Caco-2 (cell line): ENCODE measurements around the gene CSAD. TPM values are rescaled to one million over a fixed set of nuclear protein-coding genes. Genes with fewer than 3 reads are reported as not detected.

Source experiments
- BruUV-seq: library from RNA; stranded (reverse); fragments of 400-500 nt; replicated peaks from 2 replicates; lab custom pipeline; 2021; lab: Mats Ljungman, UMichigan
- CTCF ChIA-PET: fragments of 300-600 bp; sonication (Branson Sonifier 250); formaldehyde crosslinking; loops from one replicate; lab custom pipeline; 2022; ENCODE audit warnings: antibody characterized with exemption; lab: Charles Lee
- POLR2A ChIA-PET: fragments of 300-600 bp; sonication (Branson Sonifier 250); formaldehyde crosslinking; loops from one replicate; lab custom pipeline; 2022; ENCODE audit warnings: antibody characterized with exemption; lab: Charles Lee
- DNase-seq, 2 experiments: peaks; one replicate each; pipeline versions ENCODE4 v3.0.0 to v3.0.0-alpha.2; 2020 to 2022
- H3K27me3 ChIP-seq: replicated peaks from 2 replicates; pipeline ENCODE4 v1.6.0; 2011; ENCODE audit warnings: low read length; ENCODE audit not compliant: control insufficient read depth, insufficient read depth
- H3K36me3 ChIP-seq: 2 replicates; pipeline ENCODE4 v1.5.1; 2011; ENCODE audit warnings: low read length; ENCODE audit not compliant: control insufficient read depth, insufficient read depth
- H3K4me1 ChIP-seq: fragments of 250-450 bp; sonication (Bioruptor Pico); 2 replicates; pipeline ENCODE4 v1.5.1; 2020; ENCODE audit warnings: mild to moderate bottlenecking
- H3K4me3 ChIP-seq: 2 replicates; pipeline ENCODE4 v1.5.1; 2011; ENCODE audit warnings: low read depth, mild to moderate bottlenecking, control low read depth, low read length
- H3K9me3 ChIP-seq: fragments of 250-450 bp; sonication (Bioruptor Pico); 2 replicates; pipeline ENCODE4 v1.5.1; 2020; ENCODE audit warnings: mild to moderate bottlenecking, moderate library complexity
- H3K27ac Mint-ChIP-seq: one replicate; pipeline ENCODE4 v1.8.0; 2022; ENCODE audit warnings: mixed read lengths; ENCODE audit not compliant: unreplicated experiment
- H3K27me3 Mint-ChIP-seq: one replicate; pipeline ENCODE4 v1.8.0; 2022; ENCODE audit warnings: mixed read lengths; ENCODE audit not compliant: insufficient read depth, unreplicated experiment
- H3K36me3 Mint-ChIP-seq: one replicate; pipeline ENCODE4 v1.8.0; 2022; ENCODE audit warnings: mild to moderate bottlenecking, mixed read lengths; ENCODE audit not compliant: insufficient read depth, unreplicated experiment
- H3K4me1 Mint-ChIP-seq: one replicate; pipeline ENCODE4 v1.8.0; 2022; ENCODE audit warnings: low read depth, mixed read lengths; ENCODE audit not compliant: unreplicated experiment
- H3K4me3 Mint-ChIP-seq: one replicate; pipeline ENCODE4 v1.8.0; 2022; ENCODE audit warnings: mild to moderate bottlenecking, moderate library complexity, mixed read lengths; ENCODE audit not compliant: unreplicated experiment
- H3K9me3 Mint-ChIP-seq: one replicate; pipeline ENCODE4 v1.8.0; 2022; ENCODE audit warnings: mixed read lengths; ENCODE audit not compliant: unreplicated experiment
- intact Hi-C: fragments of 100-400 bp; cut with micrococcal nuclease; formaldehyde crosslinking; loops from one replicate; pipeline ENCODE4 v1.10.0; 2022; ENCODE audit not compliant: unreplicated experiment
- total RNA-seq: library from RNA; stranded (reverse); gene quantifications from 2 replicates; pipeline ENCODE4 v1.2.3, GENCODE V29; 2022
- TF ChIP-seq, protein P1 (sequence below), 2 experiments: fragments of 200-600 bp in 1 of 2; IDR thresholded peaks; 1 replicate in 1 of 2; 2 replicates in 1 of 2; pipeline versions ENCODE4 v1.5.1 to v1.8.0; 2011 to 2022; ENCODE audit warnings: antibody characterized with exemption in 1 of 2, control low read depth in 1 of 2, inconsistent platforms in 1 of 2, low read depth in 1 of 2, low read length in 1 of 2, mild to moderate bottlenecking in 1 of 2, moderate library complexity in 1 of 2; ENCODE audit not compliant: insufficient read depth in 1 of 2, severe bottlenecking in 1 of 2, unreplicated experiment in 1 of 2

CSAD gene
- total RNA-seq, 1 experiment from 2014 or later: 20.1 TPM

DNA sequence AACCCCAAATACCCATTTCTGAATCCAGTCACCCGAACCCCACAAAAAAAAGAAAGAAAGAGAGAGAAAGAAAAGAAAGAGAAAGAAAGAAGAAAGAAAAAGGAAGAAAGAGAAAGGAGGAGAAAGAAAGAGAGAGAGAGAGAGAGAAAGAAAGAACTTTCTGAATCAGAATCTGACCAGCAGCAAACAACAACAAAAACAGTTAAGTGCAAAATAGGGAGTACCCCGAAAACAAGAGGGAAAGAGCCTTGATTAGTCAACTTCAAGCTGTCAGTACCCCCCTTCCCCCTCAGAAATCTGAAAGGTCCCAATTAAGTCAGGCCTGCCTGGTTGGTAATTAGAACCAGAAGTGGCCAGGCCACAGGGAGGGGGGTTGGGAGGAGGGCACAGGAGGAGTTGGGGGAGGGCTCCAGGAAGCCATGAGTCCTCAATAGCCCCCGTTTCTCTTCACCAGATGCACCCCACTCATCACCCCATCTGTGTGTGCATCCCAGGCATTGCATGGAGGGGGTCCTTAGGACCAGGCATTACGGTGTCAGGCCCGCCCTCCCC lies 41.5 kb upstream of the CSAD start:
- peaks cover 18% of the 10 kb centered on the region for H3K4me1 ChIP-seq
- POLR2A ChIA-PET: no interaction called here
- DNase-seq: no peak
- H3K4me3 ChIP-seq: peak overlapping the region; percentile 45
- no TSS peak for BruUV-seq
- no peaks in the 10 kb centered on the region for H3K27me3 ChIP-seq
- intact Hi-C loops: loop anchor here (5.0 kb wide), 1 partner anchor 160 kb away; the partner anchor contains the start of gene SP1
- Mint-ChIP-seq H3K4me1 (peaks cover 39% of the 10 kb centered on the region), H3K9me3 (no peaks in the 10 kb centered on the region), H3K36me3 (peaks cover 10% of the 10 kb centered on the region), H3K4me3 (peak overlapping the region; percentile 97), H3K27ac (no peak overlapping the region), H3K27me3 (no peaks in the 10 kb centered on the region)
- H3K9me3 ChIP-seq: no peaks in the 10 kb centered on the region
- CTCF ChIA-PET: no interaction called here
- TF ChIP-seq, protein P1, sequence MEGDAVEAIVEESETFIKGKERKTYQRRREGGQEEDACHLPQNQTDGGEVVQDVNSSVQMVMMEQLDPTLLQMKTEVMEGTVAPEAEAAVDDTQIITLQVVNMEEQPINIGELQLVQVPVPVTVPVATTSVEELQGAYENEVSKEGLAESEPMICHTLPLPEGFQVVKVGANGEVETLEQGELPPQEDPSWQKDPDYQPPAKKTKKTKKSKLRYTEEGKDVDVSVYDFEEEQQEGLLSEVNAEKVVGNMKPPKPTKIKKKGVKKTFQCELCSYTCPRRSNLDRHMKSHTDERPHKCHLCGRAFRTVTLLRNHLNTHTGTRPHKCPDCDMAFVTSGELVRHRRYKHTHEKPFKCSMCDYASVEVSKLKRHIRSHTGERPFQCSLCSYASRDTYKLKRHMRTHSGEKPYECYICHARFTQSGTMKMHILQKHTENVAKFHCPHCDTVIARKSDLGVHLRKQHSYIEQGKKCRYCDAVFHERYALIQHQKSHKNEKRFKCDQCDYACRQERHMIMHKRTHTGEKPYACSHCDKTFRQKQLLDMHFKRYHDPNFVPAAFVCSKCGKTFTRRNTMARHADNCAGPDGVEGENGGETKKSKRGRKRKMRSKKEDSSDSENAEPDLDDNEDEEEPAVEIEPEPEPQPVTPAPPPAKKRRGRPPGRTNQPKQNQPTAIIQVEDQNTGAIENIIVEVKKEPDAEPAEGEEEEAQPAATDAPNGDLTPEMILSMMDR (IDR thresholded peaks at IDR 0.05; ENCODE audit: insufficient read depth in 1 of 2, low read depth in 1 of 2, low read length in 1 of 2, severe bottlenecking in 1 of 2, unreplicated experiment in 1 of 2): no peak
- H3K36me3 ChIP-seq: no peaks in the 10 kb centered on the region

DNA sequence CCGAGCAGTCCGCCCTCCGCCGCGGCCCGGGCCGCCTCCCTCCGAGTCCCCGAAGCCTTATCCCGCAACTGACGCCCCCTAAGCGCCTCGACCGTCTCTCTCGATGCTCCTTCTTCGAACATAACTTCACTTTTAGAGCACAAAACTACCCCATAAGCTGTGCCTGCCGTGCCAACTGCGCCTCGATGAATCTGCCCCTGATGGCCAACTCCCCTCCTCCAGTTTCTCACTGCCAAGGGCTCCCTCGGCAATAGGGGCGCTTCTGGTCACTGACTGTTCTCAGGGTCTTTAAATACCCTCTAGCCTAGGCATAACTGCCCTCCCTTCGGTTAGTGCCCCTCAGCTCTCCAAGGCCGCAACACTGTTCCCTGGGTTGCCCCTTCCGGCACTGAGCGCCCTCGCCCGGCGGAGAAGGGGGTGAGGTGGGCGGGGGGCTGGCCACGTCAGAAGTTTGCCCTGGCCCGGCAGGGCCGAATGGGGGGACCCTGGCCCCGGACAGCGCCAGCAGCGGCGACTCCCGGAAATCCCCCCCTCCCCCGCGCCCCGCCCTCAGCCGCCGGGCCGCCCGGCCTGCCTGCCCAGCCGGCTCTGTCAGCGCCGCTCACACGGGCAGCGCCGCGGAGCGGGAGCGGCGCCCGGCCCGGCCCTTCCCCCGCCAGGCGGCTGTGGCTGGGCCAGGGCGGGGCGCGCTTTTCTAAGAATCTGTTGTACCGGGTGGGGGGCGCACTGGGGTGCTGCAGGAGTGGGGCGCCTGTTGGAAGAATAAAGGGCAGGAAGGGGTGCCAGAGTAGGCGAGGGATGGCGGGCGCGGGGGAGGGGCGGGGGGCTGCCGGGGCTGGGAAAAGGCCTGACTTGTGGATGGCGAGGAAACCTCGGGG lies 40.7 kb upstream of the CSAD start:
- Mint-ChIP-seq H3K36me3 (peaks cover 10% of the 10 kb centered on the region), H3K9me3 (no peaks in the 10 kb centered on the region), H3K27ac (peak overlapping the region; percentile 89), H3K4me3 (peak overlapping the region; percentile 97), H3K4me1 (peaks cover 47% of the 10 kb centered on the region), H3K27me3 (no peaks in the 10 kb centered on the region)
- DNase-seq: peak; percentile 87
- TF ChIP-seq, protein P1 (IDR thresholded peaks at IDR 0.05; ENCODE audit: insufficient read depth in 1 of 2, low read depth in 1 of 2, low read length in 1 of 2, severe bottlenecking in 1 of 2, unreplicated experiment in 1 of 2): peak in 1 of 2 experiments; percentile 41
- intact Hi-C loops: loop anchor here (1.0 to 5.0 kb wide), 3 partner anchors 8 to 161 kb away; partner anchors contain the start of gene SP1
- Histone ChIP-seq H3K36me3 (no peaks in the 10 kb centered on the region), H3K9me3 (no peaks in the 10 kb centered on the region), H3K27me3 (no peaks in the 10 kb centered on the region), H3K4me3 (peak overlapping the region; percentile 45), H3K4me1 (peaks cover 20% of the 10 kb centered on the region)
- POLR2A ChIA-PET: interaction anchor here (0.7 to 1.9 kb wide), 4 partner anchors 30 to 100 kb away, joined by 3 to 13 read pairs (median 6); partner anchors contain the start of genes AAAS and CSAD
- CTCF ChIA-PET: interaction anchor here (1.4 to 2.2 kb wide), 3 partner anchors 10 to 100 kb away, joined by 6 to 7 read pairs (median 6); partner anchors contain the start of genes AAAS and PFDN5
- TSS peak; percentile 96 for BruUV-seq

DNA sequence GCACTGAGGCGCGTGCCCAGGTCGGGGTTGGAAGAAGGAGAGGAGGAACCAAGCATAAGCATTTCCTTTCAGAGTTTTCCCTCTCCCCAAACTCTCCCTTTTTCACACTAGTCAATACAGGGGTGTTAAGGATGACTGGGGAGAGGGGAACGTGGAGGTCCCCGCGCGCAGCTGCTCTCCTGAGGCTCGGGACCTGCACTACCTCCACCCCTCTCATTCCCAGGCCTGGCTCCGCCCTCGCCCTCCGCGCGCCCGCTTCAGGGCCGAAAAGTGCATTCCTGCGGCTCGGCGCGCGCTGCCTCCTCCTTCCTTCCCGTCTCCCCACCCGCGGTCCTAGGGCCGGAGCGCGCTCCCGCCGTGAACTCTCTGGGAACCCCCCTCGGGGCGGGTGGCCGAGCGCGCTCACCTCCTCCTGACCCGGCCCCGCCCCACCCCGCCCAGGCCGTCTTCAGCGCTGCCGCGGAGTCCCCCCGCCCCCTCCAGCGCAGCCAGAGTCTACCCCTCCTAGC lies 40.0 kb upstream of the CSAD start:
- POLR2A ChIA-PET: interaction anchor here (0.7 to 1.9 kb wide), 4 partner anchors 30 to 100 kb away, joined by 3 to 13 read pairs (median 6); partner anchors contain the start of genes AAAS and CSAD
- Histone ChIP-seq H3K36me3 (no peaks in the 10 kb centered on the region), H3K9me3 (no peaks in the 10 kb centered on the region), H3K27me3 (no peaks in the 10 kb centered on the region), H3K4me3 (peak overlapping the region; percentile 45), H3K4me1 (peaks cover 25% of the 10 kb centered on the region)
- Mint-ChIP-seq H3K4me3 (peak overlapping the region; percentile 97), H3K36me3 (peaks cover 10% of the 10 kb centered on the region), H3K4me1 (peaks cover 53% of the 10 kb centered on the region), H3K9me3 (no peaks in the 10 kb centered on the region), H3K27ac (peak overlapping the region; percentile 89), H3K27me3 (no peaks in the 10 kb centered on the region)
- DNase-seq: peak; percentile 95
- CTCF ChIA-PET: interaction anchor here (0.5 to 2.2 kb wide), 7 partner anchors 9 to 100 kb away, joined by 3 to 11 read pairs (median 6); partner anchors contain the start of genes AAAS and PFDN5
- BruUV-seq: no TSS peak
- intact Hi-C loops: loop anchor here (1.0 to 5.0 kb wide), 4 partner anchors 9 to 162 kb away; partner anchors contain the start of gene SP1
- TF ChIP-seq, protein P1 (IDR thresholded peaks at IDR 0.05; ENCODE audit: insufficient read depth in 1 of 2, low read depth in 1 of 2, low read length in 1 of 2, severe bottlenecking in 1 of 2, unreplicated experiment in 1 of 2): no peak
